Activated CD4-positive, alpha-beta T cell treated with anti-CD3 and anti-CD28 coated beads, Interleukin-2, Interleukin-4, amounts not matched to agents 100 ng/mL and 50 ng/mL, durations not matched to agents 16 hours and 8 hours (primary cell): ENCODE results near the gene NOL8.

Experiments
- DNase-seq: peaks from one replicate; pipeline ENCODE4 v3.0.0-alpha.2; 2020; ENCODE audit warnings: low spot score

NOL8 gene

DNA sequence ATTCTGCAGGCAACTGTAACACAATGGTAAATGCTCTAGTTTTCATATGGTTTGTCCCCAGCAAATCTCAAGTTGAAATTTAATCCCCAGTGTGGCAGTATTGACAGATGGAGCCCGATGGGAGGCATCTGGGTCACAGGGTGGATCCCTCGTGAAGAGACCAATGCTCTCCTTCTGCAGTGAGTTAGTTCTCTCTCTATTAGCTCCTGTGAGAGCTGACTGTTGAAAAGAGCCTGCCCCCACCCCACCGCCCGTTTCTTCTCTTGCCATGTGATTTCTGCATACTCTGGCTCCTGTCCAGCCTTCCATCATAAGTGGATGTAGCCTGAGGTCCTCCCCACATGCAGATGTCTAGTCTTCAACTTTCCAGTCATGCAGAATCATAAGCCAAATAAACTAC, 58.7 kb downstream of the NOL8 start:
- DNase-seq, result no peak

DNA sequence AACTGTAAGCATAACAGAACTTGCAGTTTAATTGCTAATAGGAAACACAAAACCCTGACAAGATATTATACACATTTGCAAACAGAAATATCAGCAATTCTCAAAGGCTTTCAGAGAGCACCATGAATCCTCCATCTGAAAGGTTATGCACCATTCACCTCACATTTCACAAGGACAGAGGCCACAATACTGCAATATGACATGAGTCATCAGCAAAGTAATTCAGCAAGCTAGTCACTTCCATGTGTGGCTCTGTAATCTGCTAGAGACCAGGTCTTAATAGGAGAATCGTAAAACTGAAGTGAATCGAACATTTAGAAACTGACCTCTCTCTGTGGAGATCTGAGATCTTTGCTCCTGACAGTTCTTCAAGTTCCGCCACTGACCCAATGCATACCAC, 60.0 kb downstream of the NOL8 start:
- no peak for DNase-seq

DNA sequence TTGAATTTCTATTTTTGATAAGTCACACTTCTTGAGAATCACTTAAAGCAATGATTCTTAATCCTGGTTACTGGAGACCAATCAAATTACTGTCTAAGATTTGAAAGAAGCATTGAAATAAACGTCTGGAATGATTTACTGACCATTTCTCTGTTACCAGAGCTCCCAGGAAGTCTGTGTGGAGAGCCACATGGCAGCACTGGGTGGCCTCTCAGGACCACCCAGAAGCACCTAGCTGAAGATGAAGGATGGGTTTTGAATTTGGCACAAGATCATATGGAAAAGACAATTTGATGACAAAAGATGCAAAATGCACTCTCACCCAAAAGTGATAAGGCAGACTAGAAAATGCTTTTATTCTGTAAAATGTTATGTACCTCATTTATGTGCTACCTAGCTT, 62.0 kb downstream of the NOL8 start:
- no peak for DNase-seq

DNA sequence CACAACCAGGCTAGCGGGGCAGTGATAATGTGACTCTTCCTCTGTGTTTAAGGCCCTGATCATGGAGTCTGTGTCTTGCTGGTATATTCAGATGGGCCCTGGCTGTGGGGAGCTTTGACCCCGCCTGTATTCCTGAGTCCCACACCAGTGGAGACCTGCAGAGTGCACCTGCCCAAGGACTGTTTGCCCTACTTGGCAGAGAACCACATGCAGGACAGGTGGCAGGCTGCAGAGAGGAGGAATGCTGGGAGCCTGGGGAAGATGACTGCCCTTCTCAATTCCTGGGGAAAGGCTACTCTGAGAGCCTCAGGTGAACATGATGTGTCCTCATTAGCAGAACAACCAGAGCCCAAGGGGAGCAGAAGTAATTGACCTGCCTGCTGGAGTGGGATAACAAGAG, 67.8 kb downstream of the NOL8 start:
- DNase-seq, result no peak

DNA sequence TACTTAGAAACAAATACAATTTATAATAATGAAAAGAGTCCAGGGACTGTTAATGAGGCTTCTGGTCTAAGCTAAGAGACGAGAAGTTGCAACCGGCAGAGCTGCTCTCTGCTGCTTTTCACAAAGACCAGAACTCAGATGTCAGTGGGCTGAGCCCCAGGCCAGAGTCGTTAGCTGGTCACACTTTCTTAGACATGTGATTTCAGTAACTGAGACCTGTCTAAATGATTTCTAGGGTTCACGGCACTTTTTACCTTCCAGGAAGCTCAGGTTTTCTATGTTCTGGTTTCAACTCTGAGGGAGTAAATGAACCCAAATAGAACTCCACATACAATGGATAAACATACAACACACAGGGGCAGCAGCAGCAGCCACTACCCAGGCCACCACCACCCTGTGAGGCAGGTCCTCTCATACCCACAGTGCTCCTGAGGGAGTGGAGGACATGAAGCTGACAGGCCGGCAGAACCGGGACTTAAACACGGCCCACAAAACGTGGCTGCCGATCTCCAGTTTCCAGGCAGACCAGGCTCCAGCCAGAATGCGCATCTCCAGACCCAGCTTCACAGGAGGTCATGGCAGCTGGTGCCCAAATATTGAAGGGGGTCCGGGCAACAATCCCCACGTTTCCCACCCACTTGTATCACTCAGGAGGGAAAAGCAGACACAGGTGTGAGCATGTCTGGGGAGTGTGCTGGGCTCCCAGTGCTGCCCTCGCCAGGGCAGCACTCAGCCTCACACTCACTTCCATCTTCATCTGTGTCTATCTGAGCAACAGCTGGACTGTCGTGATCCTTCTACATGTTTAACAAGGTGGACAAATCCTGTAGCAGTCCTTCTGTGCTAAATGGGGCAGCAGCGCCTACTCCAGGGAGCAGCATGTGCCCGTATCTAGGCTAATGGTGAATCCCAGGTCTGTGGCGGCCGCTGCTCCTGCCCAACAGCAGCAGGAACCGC, 70.5 kb downstream of the NOL8 start:
- DNase-seq, result no peak

GRCh38 chr9:92253656-92254055, 71.5 kb downstream of the NOL8 start:
- DNase-seq, result no peak

DNA sequence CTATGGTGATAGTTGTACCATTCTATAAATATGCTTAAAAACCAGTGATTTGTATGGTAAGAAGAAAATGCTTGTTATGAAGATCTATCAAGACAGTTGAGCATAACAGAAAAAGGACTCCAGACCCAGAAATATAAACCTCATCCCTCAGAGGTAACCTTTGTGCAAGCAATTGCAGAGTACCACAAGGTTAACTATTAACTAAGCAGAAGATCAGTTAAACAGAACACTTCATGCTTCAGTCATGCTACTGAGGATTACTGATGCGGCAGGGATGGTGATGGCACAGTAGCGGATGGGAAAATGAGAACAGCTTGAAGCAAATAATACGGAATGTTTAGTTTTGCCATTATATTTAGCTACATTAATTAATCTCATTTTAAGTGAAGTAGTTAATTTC, 77.2 kb downstream of the NOL8 start:
- DNase-seq, result no peak
